Inflammatory macrophage (primary cell): ENCODE results near the gene CCDC74B.
"Not testable (repeated sequence)": the region's sequence is repeated elsewhere in the genome, so short reads cannot be mapped to it uniquely, and the experiment has no call there.

Experiments
- DNase-seq, 2 donors: peaks; one replicate each; pipeline ENCODE4 v3.0.0-alpha.2; 2020 to 2022

Gene CCDC74B

GRCh38 chr2:130148515-130148914 is 3.6 kb upstream of the CCDC74B start:
- not testable (repeated sequence) for DNase-seq

- DNase-seq = not testable (repeated sequence)
These were observed 1.5 kb downstream of the CCDC74B start for GRCh38 chr2:130143266-130144039.

GRCh38 chr2:130142396-130143265 is 2.3 kb downstream of the CCDC74B start:
- not testable (repeated sequence) for DNase-seq

GRCh38 chr2:130141645-130142370 is 3.1 kb downstream of the CCDC74B start:
- not testable (repeated sequence) for DNase-seq

GRCh38 chr2:130141002-130141401 is 3.9 kb downstream of the CCDC74B start:
- DNase-seq = not testable (repeated sequence)

GRCh38 chr2:130140516-130140915 is 4.4 kb downstream of the CCDC74B start:
- DNase-seq = not testable (repeated sequence)

GRCh38 chr2:130139331-130140280 is 5.3 kb downstream of the CCDC74B start:
- not testable (repeated sequence) for DNase-seq

- DNase-seq = not testable (repeated sequence)
These were observed 6.1 kb downstream of the CCDC74B start for GRCh38 chr2:130138841-130139251.

GRCh38 chr2:130138326-130138725 is 6.6 kb downstream of the CCDC74B start:
- DNase-seq = not testable (repeated sequence)

- DNase-seq = not testable (repeated sequence)
These were observed 7.8 kb downstream of the CCDC74B start for GRCh38 chr2:130137118-130137517.

GRCh38 chr2:130136546-130136945 is 8.4 kb downstream of the CCDC74B start:
- DNase-seq = not testable (repeated sequence)

- no peak for DNase-seq
These were observed 9.0 kb downstream of the CCDC74B start for GRCh38 chr2:130135692-130136541.

- not testable (repeated sequence) for DNase-seq
These were observed 15.6 kb downstream of the CCDC74B start, which contains the start of gene POTEF for GRCh38 chr2:130129120-130129829. POTEF (minus strand) TSS chr2:130129222; CDS start chr2:130120515, 8,707 bp downstream.

- not testable (repeated sequence) for DNase-seq
These were observed 16.4 kb downstream of the CCDC74B start for GRCh38 chr2:130128464-130128863.

- not testable (repeated sequence) for DNase-seq
These were observed 17.2 kb downstream of the CCDC74B start for GRCh38 chr2:130127726-130128125.

GRCh38 chr2:130120924-130121323 is 24.0 kb downstream of the CCDC74B start:
- not testable (repeated sequence) for DNase-seq

GRCh38 chr2:130102597-130103363 is 42.1 kb downstream of the CCDC74B start:
- DNase-seq = not testable (repeated sequence)
